ENCODE data around the gene C12orf42.

DNA sequence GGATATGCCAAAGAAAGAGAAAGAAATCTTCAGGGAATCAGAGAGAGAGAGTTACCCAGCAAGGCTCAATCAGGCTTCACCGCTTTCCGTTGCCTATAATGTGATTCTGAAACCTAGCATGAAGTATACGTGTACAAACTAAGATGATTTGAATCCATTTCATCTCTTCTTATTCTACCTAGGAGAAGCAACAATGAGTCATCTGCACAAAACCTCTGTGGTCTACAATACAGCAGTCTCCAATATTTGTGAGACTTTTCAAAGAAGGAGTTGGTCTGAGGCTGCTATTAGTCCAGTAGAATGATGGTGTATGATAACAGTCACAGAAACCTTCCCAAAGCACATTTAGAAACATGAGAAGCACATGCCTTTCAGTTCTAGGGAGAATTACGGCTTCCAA, 141.9 kb downstream of the C12orf42 start:
- TF ChIP-seq, protein P1, sequence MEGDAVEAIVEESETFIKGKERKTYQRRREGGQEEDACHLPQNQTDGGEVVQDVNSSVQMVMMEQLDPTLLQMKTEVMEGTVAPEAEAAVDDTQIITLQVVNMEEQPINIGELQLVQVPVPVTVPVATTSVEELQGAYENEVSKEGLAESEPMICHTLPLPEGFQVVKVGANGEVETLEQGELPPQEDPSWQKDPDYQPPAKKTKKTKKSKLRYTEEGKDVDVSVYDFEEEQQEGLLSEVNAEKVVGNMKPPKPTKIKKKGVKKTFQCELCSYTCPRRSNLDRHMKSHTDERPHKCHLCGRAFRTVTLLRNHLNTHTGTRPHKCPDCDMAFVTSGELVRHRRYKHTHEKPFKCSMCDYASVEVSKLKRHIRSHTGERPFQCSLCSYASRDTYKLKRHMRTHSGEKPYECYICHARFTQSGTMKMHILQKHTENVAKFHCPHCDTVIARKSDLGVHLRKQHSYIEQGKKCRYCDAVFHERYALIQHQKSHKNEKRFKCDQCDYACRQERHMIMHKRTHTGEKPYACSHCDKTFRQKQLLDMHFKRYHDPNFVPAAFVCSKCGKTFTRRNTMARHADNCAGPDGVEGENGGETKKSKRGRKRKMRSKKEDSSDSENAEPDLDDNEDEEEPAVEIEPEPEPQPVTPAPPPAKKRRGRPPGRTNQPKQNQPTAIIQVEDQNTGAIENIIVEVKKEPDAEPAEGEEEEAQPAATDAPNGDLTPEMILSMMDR (IDR thresholded peaks at IDR 0.05; ENCODE audit: insufficient read depth, low read length, poor library complexity, severe bottlenecking), result no peak
- no peak for TF ChIP-seq EZH2phosphoT487 (conservative IDR thresholded peaks at IDR 0.05; ENCODE audit: low read length)
